Suprapubic skin (tissue), 4 donors: ENCODE results near the gene TLR4. TPM values are rescaled to one million over a fixed set of nuclear protein-coding genes. Genes with fewer than 3 reads are reported as not detected.

Source experiments
- DNase-seq, 2 donors: peaks; one replicate each; pipeline ENCODE4 v3.0.0-alpha.2; 2019; ENCODE audit warnings: low spot score in 2 of 2
- H3K27ac ChIP-seq: fragments of 200-600 bp; sonication (generic); one replicate; pipeline ENCODE4 v1.5.1; 2019
- H3K27me3 ChIP-seq: fragments of 200-600 bp; sonication (generic); one replicate; pipeline ENCODE4 v1.5.1; 2019
- H3K36me3 ChIP-seq: fragments of 200-600 bp; sonication (generic); one replicate; pipeline ENCODE4 v1.5.1; 2019
- H3K4me1 ChIP-seq: fragments of 200-600 bp; sonication (generic); one replicate; pipeline ENCODE4 v1.5.1; 2019
- H3K4me3 ChIP-seq: fragments of 200-600 bp; sonication (generic); one replicate; pipeline ENCODE4 v1.5.1; 2019; ENCODE audit warnings: mild to moderate bottlenecking
- H3K9me3 ChIP-seq: fragments of 200-600 bp; sonication (generic); one replicate; pipeline ENCODE4 v1.5.1; 2019
- EP300 ChIP-seq: sonication (generic); formaldehyde crosslinking; IDR thresholded peaks from one replicate; pipeline ENCODE4 v1.6.1; 2017; ENCODE audit warnings: antibody characterized with exemption
- POLR2A ChIP-seq, 2 donors: fragments of 450-650 bp; IDR thresholded peaks; one replicate each; pipeline ENCODE4 v1.6.1; 2017; ENCODE audit warnings: antibody characterized with exemption in 2 of 2, mild to moderate bottlenecking in 2 of 2, moderate library complexity in 2 of 2
- POLR2AphosphoS5 ChIP-seq, 3 donors: sonication (generic); formaldehyde crosslinking; IDR thresholded peaks; one replicate each; pipeline ENCODE4 v1.6.1; 2017; ENCODE audit warnings: antibody characterized with exemption in 3 of 3
- WGBS: methylation state at CpG from one replicate; pipeline ENCODE4 v1.1.5; 2018; 5-methylcytosine and 5-hydroxymethylcytosine counted together
- total RNA-seq, 4 donors: library from RNA; depleted of rRNA; stranded (reverse); fragments of >200 nt; gene quantifications; one replicate each; pipeline ENCODE4 v1.1.0, GENCODE V29; 2016
- TF ChIP-seq, protein P1 (sequence below), 2 donors: fragments of 200-600 bp in 1 of 2; fragments of 450-650 bp in 1 of 2; sonication (generic) in 1 of 2; IDR thresholded peaks; one replicate each; pipeline ENCODE4 v1.5.1; 2016 to 2019; ENCODE audit warnings: antibody characterized with exemption in 2 of 2, mild to moderate bottlenecking in 1 of 2, moderate library complexity in 1 of 2

TLR4 gene
- total RNA-seq, 4 donors from 2014 or later, result 3.4 to 10.5 (median 6.5) TPM

DNA sequence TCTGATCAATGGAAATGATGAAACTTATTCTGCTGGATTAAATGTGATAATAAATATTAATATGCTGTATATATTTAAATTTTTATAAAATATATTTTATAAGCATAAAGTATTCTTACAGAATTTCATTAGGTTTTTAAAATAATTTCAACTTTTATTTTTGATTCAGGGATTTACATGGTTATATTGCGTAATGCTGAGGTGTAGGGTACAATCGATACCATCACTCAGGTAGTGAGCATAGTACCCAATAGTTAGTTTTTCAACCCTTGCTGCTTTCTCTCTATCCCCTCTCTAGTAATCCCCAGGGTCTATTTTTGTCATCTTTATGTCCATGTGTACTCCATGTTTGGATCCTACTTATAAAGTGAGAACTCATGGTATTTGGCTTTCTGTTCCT is 5.7 kb downstream of the TLR4 start:
- no peak overlapping the region for H3K4me3 ChIP-seq
- no peak for DNase-seq
- 92% methylated on average over 2 of the region's 2 CpGs for WGBS
- H3K27me3 ChIP-seq, result no peaks in the 10 kb centered on the region
- H3K4me1 ChIP-seq, result no peaks in the 10 kb centered on the region
- no peaks in the 10 kb centered on the region for H3K9me3 ChIP-seq
- H3K36me3 ChIP-seq, result peaks cover 11% of the 10 kb centered on the region
- no peak for TF ChIP-seq POLR2AphosphoS5 (IDR thresholded peaks at IDR 0.05)
- no peak for TF ChIP-seq POLR2A (IDR thresholded peaks at IDR 0.05)
- no peak for TF ChIP-seq EP300
- TF ChIP-seq, protein P1, sequence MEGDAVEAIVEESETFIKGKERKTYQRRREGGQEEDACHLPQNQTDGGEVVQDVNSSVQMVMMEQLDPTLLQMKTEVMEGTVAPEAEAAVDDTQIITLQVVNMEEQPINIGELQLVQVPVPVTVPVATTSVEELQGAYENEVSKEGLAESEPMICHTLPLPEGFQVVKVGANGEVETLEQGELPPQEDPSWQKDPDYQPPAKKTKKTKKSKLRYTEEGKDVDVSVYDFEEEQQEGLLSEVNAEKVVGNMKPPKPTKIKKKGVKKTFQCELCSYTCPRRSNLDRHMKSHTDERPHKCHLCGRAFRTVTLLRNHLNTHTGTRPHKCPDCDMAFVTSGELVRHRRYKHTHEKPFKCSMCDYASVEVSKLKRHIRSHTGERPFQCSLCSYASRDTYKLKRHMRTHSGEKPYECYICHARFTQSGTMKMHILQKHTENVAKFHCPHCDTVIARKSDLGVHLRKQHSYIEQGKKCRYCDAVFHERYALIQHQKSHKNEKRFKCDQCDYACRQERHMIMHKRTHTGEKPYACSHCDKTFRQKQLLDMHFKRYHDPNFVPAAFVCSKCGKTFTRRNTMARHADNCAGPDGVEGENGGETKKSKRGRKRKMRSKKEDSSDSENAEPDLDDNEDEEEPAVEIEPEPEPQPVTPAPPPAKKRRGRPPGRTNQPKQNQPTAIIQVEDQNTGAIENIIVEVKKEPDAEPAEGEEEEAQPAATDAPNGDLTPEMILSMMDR (IDR thresholded peaks at IDR 0.05), result no peak
- H3K27ac ChIP-seq, result no peak overlapping the region

DNA sequence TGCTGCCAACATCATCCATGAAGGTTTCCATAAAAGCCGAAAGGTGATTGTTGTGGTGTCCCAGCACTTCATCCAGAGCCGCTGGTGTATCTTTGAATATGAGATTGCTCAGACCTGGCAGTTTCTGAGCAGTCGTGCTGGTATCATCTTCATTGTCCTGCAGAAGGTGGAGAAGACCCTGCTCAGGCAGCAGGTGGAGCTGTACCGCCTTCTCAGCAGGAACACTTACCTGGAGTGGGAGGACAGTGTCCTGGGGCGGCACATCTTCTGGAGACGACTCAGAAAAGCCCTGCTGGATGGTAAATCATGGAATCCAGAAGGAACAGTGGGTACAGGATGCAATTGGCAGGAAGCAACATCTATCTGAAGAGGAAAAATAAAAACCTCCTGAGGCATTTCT is 10.1 kb downstream of the TLR4 start:
- Histone ChIP-seq H3K4me1 (peaks cover 13% of the 10 kb centered on the region), H3K4me3 (no peak overlapping the region), H3K27me3 (no peaks in the 10 kb centered on the region), H3K9me3 (no peaks in the 10 kb centered on the region), H3K36me3 (peaks cover 11% of the 10 kb centered on the region), H3K27ac (no peak overlapping the region)
- TF ChIP-seq POLR2AphosphoS5 (IDR thresholded peaks at IDR 0.05) (no peak), EP300 (no peak)
- TF ChIP-seq, protein P1 (IDR thresholded peaks at IDR 0.05), result no peak
- no peak for DNase-seq
- 75% methylated on average over 6 of the region's 6 CpGs for WGBS

DNA sequence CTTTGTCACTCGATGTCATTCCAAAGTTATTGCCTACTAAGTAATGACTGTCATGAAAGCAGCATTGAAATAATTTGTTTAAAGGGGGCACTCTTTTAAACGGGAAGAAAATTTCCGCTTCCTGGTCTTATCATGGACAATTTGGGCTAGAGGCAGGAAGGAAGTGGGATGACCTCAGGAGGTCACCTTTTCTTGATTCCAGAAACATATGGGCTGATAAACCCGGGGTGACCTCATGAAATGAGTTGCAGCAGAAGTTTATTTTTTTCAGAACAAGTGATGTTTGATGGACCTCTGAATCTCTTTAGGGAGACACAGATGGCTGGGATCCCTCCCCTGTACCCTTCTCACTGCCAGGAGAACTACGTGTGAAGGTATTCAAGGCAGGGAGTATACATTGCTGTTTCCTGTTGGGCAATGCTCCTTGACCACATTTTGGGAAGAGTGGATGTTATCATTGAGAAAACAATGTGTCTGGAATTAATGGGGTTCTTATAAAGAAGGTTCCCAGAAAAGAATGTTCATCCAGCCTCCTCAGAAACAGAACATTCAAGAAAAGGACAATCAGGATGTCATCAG is 11.3 kb downstream of the TLR4 start:
- H3K4me1 ChIP-seq, result peaks cover 22% of the 10 kb centered on the region
- H3K27ac ChIP-seq, result no peak overlapping the region
- H3K36me3 ChIP-seq, result peaks cover 11% of the 10 kb centered on the region
- TF ChIP-seq POLR2A (IDR thresholded peaks at IDR 0.05) (no peak), POLR2AphosphoS5 (IDR thresholded peaks at IDR 0.05) (no peak)
- TF ChIP-seq, protein P1 (IDR thresholded peaks at IDR 0.05), result no peak
- H3K4me3 ChIP-seq, result no peak overlapping the region
- H3K9me3 ChIP-seq, result no peaks in the 10 kb centered on the region
- DNase-seq, result no peak
- 65% methylated on average over 5 of the region's 5 CpGs for WGBS
- H3K27me3 ChIP-seq, result no peaks in the 10 kb centered on the region

DNA sequence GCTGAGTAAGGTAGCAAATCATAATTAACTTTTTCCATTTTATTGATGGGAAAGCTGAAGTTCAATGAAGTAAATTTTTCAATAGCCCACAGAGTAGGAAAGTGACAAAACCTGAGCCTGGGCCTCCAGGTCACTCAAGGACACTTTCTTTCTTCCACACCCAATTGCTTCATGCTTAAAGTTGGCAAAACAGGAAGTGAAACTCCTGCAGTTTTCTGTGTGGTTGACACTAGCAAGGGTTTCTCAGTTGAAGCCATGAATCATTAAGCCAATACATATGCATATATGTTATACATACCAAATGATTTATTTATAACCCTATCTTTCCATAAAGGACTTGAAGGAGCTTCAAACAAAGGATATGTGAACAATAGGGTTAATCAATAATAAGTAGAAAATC is 13.9 kb downstream of the TLR4 start:
- peak overlapping the region; percentile 72 for H3K27ac ChIP-seq
- no peak overlapping the region for H3K4me3 ChIP-seq
- no peaks in the 10 kb centered on the region for H3K9me3 ChIP-seq
- H3K4me1 ChIP-seq, result peaks cover 30% of the 10 kb centered on the region
- no peak for TF ChIP-seq POLR2A (IDR thresholded peaks at IDR 0.05)
- peak in 1 of 3 donors; percentile 27 for TF ChIP-seq POLR2AphosphoS5 (IDR thresholded peaks at IDR 0.05)
- H3K27me3 ChIP-seq, result no peaks in the 10 kb centered on the region
- peaks cover 8% of the 10 kb centered on the region for H3K36me3 ChIP-seq
- DNase-seq, result no peak

DNA sequence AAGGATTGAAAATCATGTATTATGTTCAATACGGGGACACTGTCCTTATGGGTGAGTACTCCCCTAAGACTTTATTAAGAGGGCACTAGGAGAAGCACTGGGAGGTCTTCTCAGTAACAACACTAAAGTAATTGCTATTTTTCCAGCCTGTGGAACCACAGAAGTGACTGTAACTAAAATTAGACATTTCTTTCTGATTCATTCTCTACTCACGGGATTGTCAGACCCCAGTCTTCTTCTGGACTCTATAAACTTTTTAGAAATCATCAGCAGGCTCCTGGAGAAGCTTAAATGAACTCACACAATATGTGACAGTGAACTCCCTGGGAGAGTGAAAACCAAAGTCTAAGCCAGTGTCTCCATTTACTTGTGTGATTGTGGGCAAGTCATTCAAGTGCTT is 14.5 kb downstream of the TLR4 start:
- 55% methylated on average over 2 of the region's 2 CpGs for WGBS
- TF ChIP-seq POLR2AphosphoS5 (IDR thresholded peaks at IDR 0.05) (no peak), EP300 (no peak), POLR2A (IDR thresholded peaks at IDR 0.05) (no peak)
- TF ChIP-seq, protein P1 (IDR thresholded peaks at IDR 0.05), result no peak
- peak overlapping the region; percentile 72 for H3K27ac ChIP-seq

More for the DNA sequence above, 14.5 kb downstream of the TLR4 start:
- H3K9me3 ChIP-seq, result no peaks in the 10 kb centered on the region
- H3K4me1 ChIP-seq, result peaks cover 30% of the 10 kb centered on the region
- DNase-seq, result no peak
- H3K36me3 ChIP-seq, result peaks cover 8% of the 10 kb centered on the region
- no peaks in the 10 kb centered on the region for H3K27me3 ChIP-seq
- no peak overlapping the region for H3K4me3 ChIP-seq
